Epithelial cell of proximal tubule (primary cell): Measurements from ENCODE around the gene DAPK2. TPM values are rescaled to one million over a fixed set of nuclear protein-coding genes. Genes with fewer than 3 reads are reported as not detected.

Source experiments
- DNase-seq: peaks from one replicate; pipeline ENCODE4 v3.0.0-alpha.2; 2011; ENCODE audit warnings: low read depth
- H3K4me3 ChIP-seq: 2 replicates; pipeline ENCODE4 v1.5.1; 2011; ENCODE audit warnings: low read depth, mild to moderate bottlenecking, low read length
- CTCF ChIP-seq: conservative IDR thresholded peaks from 2 replicates; pipeline ENCODE4 v1.5.1; 2012; ENCODE audit warnings: low read depth, mild to moderate bottlenecking, low read length
- total RNA-seq: library from RNA; depleted of rRNA; stranded (reverse); fragments of >200 nt; gene quantifications from 2 replicates; pipeline ENCODE4 v1.2.3, GENCODE V29; 2015

Gene DAPK2
- total RNA-seq, 1 donor from 2014 or later, result 7.3 TPM

DNA sequence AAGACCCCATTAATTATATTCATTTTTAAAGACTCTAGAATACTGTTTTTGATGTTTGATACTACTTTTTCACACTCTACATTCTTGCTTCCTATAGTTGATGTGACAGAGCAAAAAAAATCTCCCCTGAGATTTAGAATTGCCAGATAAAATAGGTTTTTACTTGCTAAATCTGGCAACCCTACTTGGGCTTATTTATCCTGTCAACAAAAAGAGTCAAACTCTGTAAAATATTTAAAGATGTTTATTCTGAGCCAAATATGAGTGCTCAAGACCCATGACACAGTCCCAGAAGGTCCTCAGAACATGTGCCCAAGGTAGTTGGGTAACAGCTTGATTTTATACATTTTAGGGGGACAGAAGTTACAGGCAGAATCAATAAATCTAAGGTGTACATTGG, 72.3 kb downstream of the DAPK2 start:
- DNase-seq, result no peak

GRCh38 chr15:63973212-63974009, 72.9 kb downstream of the DAPK2 start:
- no peak overlapping the region for H3K4me3 ChIP-seq
- TF ChIP-seq CTCF, result no peak
- no peak for DNase-seq

More for the DNA sequence above, 72.3 kb downstream of the DAPK2 start:
- no peak overlapping the region for H3K4me3 ChIP-seq
- TF ChIP-seq CTCF, result no peak

GRCh38 chr15:63972801-63973200, 73.5 kb downstream of the DAPK2 start:
- DNase-seq, result no peak
- no peak overlapping the region for H3K4me3 ChIP-seq
- no peak for TF ChIP-seq CTCF

DNA sequence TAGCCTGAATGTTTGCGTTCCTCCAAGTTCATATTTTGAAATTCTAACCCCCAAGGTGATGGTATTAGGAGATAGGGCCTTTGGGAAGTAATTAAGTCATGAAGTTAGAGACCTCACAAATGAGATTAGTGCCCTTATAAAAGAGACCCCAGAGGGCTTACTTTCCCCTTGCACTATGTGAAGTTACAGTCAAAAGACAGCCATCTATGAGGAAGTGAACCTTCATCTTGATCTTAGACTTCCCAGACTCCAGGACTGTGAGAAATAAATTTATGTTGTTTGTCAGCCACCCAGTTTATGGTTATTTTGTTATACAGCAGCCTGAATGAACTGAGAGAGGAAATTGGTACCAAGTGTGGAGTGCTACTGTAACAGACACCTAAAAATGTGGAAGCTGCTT, 74.4 kb downstream of the DAPK2 start:
- H3K4me3 ChIP-seq, result no peak overlapping the region
- TF ChIP-seq CTCF, result no peak
- DNase-seq, result no peak

- DNase-seq, result no peak
- no peak overlapping the region for H3K4me3 ChIP-seq
- TF ChIP-seq CTCF, result no peak
These were observed 74.9 kb downstream of the DAPK2 start for GRCh38 chr15:63971427-63971805.

DNA sequence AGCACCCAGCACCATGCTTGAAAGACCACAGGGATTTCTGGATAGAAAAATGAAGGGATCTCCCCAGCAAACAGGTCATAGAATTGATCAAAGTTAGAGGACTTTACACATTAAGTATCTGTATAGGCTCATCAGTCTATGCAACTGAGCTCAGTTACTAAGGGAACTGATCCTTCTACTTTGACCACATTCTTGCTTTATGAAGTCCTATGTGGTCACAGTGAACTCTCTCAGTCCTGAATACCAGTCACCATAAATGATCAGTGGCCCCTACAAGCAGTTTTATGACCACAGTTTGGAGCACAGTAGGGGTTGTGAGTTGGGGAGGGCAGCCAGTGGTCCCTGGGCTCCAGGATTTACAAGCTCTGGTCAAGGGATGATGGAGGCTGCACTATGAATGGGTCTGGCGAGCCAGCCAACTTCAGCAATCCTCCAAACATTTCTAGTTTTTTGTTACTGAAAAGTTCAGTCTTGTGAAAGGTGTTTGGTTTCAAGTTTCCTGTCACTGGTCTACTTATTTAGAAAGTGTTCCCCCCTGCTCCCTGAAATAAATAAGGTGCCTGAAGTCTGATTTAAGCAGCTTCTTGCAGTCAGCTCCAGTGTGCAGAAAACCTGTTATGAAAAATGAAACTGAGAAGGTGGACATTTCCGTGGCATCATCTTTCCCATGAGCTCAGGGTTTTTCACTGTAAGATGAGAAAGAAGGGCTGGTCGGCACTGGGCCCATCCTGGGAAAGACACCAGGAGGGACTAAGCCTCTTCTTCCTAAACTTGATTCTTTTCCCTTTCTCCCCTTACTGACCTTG, 75.5 kb downstream of the DAPK2 start:
- DNase-seq, result no peak
- H3K4me3 ChIP-seq, result no peak overlapping the region
- no peak for TF ChIP-seq CTCF
